Left ventricle myocardium inferior (tissue), 1 donor: ENCODE measurements around the gene LAMTOR1. TPM values are rescaled to one million over a fixed set of nuclear protein-coding genes. Genes with fewer than 3 reads are reported as not detected.
"Not testable (repeated sequence)": the region's sequence is repeated elsewhere in the genome, so short reads cannot be mapped to it uniquely, and the experiment has no call there.

Experiments
- DNase-seq: peaks from one replicate; pipeline ENCODE4 v3.0.0-alpha.2; 2020
- H3K27ac ChIP-seq: fragments of 200-600 bp; replicated peaks from 2 replicates; pipeline ENCODE4 v1.8.0; 2021
- H3K27me3 ChIP-seq: fragments of 200-600 bp; 2 replicates; pipeline ENCODE4 v1.8.0; 2021; ENCODE audit warnings: low read depth
- H3K36me3 ChIP-seq: fragments of 200-600 bp; 2 replicates; pipeline ENCODE4 v1.8.0; 2021
- H3K4me1 ChIP-seq: fragments of 200-600 bp; 2 replicates; pipeline ENCODE4 v1.8.0; 2021
- H3K4me3 ChIP-seq: fragments of 200-600 bp; 2 replicates; pipeline ENCODE4 v1.8.0; 2021; ENCODE audit warnings: mild to moderate bottlenecking, moderate library complexity
- H3K9me3 ChIP-seq: fragments of 200-600 bp; replicated peaks from 2 replicates; pipeline ENCODE4 v1.8.0; 2021
- CTCF ChIP-seq: fragments of 200-600 bp; IDR thresholded peaks from 2 replicates; pipeline ENCODE4 v1.8.0; 2021; ENCODE audit warnings: antibody characterized with exemption, mild to moderate bottlenecking, borderline replicate concordance
- intact Hi-C: fragments of 100-400 bp; cut with micrococcal nuclease; formaldehyde crosslinking; loops from one replicate; pipeline ENCODE4 v1.11.0; 2022
- long read RNA-seq: library from polyadenylated mRNA; unstranded; transcript quantifications from one replicate; pipeline ENCODE4 v2.0.0, GENCODE V29; 2021
- total RNA-seq: library from RNA; stranded (reverse); fragmentation: NEBNext Ultra II Directional; extraction: Animal tissue kit (Norgen Biotek cat#: 25700); gene quantifications from one replicate; pipeline ENCODE4 v1.2.1, GENCODE V29; 2021
- donor health status: DM: no; HTN: yes; CAD: no; lungs with severe emphysema.

Gene LAMTOR1
- total RNA-seq = 82.0 TPM
- long read RNA-seq, transcript LAMTOR1-201 (5 exons, 1,179 nt) = major isoform, 95 of 104 reads
- long read RNA-seq, partial matches to known transcripts = 7 of 104 reads
- long read RNA-seq, other reads (novel, unspliced or antisense) = 0 of 104 reads

GRCh38 chr11:72102946-72103753 lies at the start of gene LAMTOR1:
TSS of gene LAMTOR1 (minus strand) at chr11:72103297. CDS start at chr11:72103224, 73 bp downstream.
- H3K4me3 ChIP-seq = peak within 1 kb of the TSS; percentile 89
- peaks cover 54% of the 10 kb centered on the region for H3K4me1 ChIP-seq
- DNase-seq = peak; percentile 100
- no peaks in the 10 kb centered on the region for H3K27me3 ChIP-seq
- no peaks in the 10 kb centered on the region for H3K9me3 ChIP-seq
- peak within 1 kb of the TSS; percentile 99 for H3K27ac ChIP-seq
- TF ChIP-seq CTCF = peak; percentile 57
- H3K36me3 ChIP-seq = peaks cover 17% of the 10 kb centered on the region
- intact Hi-C loops = no loop called here

- intact Hi-C loops = no loop called here
- no peak for DNase-seq
- H3K36me3 ChIP-seq = no peaks in the 10 kb centered on the region
- H3K27me3 ChIP-seq = peaks cover 6% of the 10 kb centered on the region
- H3K9me3 ChIP-seq = no peaks in the 10 kb centered on the region
- no peak overlapping the region for H3K27ac ChIP-seq
- H3K4me3 ChIP-seq = no peak overlapping the region
- no peak for TF ChIP-seq CTCF
- H3K4me1 ChIP-seq = no peaks in the 10 kb centered on the region
Measured at GRCh38 chr11:72150882-72151281, 47.8 kb upstream of the LAMTOR1 start.

- Histone ChIP-seq H3K36me3 (no peaks in the 10 kb centered on the region), H3K4me1 (no peaks in the 10 kb centered on the region), H3K27ac (no peak overlapping the region), H3K9me3 (no peaks in the 10 kb centered on the region), H3K4me3 (no peak overlapping the region), H3K27me3 (peaks cover 6% of the 10 kb centered on the region)
- no peak for TF ChIP-seq CTCF
- intact Hi-C loops = no loop called here
- no peak for DNase-seq
Measured at GRCh38 chr11:72146625-72147024, 43.5 kb upstream of the LAMTOR1 start.

- intact Hi-C loops = no loop called here
- TF ChIP-seq CTCF = no peak
- DNase-seq = no peak
- H3K36me3 ChIP-seq = no peaks in the 10 kb centered on the region
- H3K4me3 ChIP-seq = no peak overlapping the region
- no peak overlapping the region for H3K27ac ChIP-seq
- H3K27me3 ChIP-seq = peaks cover 6% of the 10 kb centered on the region
- H3K9me3 ChIP-seq = no peaks in the 10 kb centered on the region
- no peaks in the 10 kb centered on the region for H3K4me1 ChIP-seq
Measured at GRCh38 chr11:72144807-72145565, 41.9 kb upstream of the LAMTOR1 start.

- DNase-seq, H3K27ac ChIP-seq, intact Hi-C loops, H3K9me3 ChIP-seq, H3K36me3 ChIP-seq, H3K27me3 ChIP-seq, H3K4me1 ChIP-seq, H3K4me3 ChIP-seq: not testable (repeated sequence)
Measured at GRCh38 chr11:72142543-72142942, 39.4 kb upstream of the LAMTOR1 start.

GRCh38 chr11:72142086-72142485 lies 39.0 kb upstream of the LAMTOR1 start:
- intact Hi-C loops, H3K27ac ChIP-seq, H3K36me3 ChIP-seq, H3K27me3 ChIP-seq, DNase-seq, H3K4me3 ChIP-seq, H3K4me1 ChIP-seq, H3K9me3 ChIP-seq: not testable (repeated sequence)
